Measurements from ENCODE around the gene USE1.

USE1 gene

DNA sequence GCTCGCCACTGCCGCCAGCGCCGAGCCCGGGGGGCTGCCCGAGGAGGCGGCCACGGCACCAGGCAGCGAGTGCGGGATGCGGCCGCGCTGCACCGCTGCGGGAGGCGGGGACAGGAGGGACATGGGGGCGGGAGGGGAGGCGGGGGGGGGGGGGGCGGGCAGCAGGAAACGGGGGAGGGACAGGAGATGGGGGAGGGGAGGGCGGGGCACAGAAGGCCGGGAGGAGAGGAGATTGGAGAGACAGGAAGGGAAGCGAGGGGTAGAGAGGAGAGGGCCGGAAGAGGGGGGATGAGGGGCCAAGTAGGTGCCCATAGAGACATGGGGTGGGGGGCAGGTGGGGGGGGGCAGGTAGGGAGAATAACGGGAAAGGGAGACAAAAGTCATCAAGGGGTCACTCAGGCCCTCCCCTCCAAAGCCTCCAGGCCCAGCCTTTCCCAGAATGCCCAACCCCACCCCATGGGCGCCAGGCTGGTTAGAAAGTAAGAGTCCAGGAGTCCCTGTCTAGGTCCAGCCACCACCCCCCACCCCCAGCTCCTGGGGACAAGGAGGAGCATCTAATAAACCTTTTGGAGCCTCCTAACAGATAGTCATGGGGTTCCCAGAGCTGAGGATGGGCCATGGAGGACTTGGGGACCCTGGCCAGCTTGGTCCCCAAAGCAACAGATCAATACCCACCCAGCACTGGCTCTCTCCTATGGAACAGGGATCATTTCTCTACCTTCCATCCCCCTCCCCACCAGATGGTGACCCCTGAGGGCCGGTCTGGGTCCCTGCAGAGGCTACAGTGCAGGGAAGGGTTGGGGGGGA lies 21.0 kb downstream of the USE1 start:
- DNase-seq: peak; percentile 39

DNA sequence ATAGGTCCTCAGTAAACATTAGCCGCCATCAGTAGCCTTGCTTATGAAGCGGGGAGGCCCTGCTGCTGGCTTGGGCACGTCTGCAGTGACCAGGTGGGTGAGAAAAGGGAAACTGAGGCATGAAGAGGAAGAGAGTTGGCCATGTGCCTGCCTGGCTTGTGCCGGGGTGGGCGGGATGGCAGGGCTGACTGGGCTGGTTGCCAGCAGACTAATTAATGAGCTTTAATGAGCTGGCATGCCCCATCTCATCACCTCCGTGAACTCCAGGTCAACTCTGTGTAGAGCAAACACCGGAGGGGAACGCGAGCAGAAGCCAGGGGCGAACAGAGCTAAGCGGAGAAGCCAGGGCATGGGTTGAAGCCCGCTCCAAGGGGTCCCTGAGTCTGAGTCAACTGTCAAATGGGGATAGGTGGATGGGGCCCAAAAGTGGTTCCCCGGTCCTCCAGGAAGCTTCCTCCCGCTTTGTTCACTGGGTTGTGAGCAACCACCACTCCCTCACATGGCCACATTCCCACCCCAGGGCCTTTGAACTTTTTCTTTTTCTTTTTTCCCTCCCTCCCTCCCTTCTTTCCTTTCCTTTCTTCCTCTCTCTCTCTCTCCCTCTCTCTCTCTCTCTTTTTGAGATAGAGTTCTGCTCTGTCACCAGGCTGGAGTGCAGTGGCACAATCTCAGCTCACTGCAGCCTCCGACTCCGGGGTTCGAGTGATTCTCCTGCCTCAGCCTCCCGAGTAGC lies 21.8 kb downstream of the USE1 start:
- DNase-seq: no peak

DNA sequence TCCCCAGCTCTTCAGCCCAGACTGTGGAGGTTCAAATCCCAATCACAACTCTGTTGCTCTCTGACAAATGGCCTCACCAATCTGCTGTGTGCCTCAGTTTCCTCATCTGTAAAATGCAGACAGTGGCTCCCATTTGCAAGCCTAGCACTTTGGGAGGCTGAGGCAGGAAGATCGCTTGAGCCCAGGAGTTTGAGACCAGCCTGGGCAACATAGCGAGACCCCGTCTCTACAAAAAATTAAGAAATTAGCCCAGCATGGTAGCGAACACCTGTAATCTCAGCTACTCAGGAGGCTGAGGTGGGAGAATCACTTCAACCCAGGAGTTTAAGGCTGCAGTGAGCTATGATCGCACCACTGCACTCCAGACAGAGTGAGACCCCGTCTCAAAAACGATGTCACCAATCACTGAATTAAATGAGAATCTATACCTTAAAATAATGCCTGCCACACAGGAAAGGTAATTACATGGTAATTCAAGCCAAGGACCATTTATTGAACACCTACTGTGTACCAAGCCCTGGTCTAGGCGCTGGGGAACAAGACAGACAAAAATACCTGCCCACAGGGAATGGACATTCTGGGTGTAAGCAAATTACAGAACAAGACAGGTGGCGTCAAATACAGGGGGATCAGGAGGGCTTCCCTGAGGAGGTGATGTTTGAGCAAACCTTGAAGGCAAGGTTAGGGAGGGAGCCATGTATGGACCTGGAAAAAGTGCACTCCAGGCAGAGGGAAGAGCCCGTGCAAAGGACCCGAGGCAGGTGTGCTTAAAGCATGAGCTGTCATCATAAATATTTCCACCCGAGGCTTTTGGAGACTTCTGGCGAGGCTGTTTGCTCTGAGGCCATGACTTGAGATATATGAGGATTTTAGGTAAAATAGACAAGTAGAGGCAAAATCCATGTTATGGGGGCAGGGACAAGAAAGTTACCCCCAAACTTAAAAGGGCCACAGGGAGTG lies 22.9 kb downstream of the USE1 start:
- no peak for DNase-seq

DNA sequence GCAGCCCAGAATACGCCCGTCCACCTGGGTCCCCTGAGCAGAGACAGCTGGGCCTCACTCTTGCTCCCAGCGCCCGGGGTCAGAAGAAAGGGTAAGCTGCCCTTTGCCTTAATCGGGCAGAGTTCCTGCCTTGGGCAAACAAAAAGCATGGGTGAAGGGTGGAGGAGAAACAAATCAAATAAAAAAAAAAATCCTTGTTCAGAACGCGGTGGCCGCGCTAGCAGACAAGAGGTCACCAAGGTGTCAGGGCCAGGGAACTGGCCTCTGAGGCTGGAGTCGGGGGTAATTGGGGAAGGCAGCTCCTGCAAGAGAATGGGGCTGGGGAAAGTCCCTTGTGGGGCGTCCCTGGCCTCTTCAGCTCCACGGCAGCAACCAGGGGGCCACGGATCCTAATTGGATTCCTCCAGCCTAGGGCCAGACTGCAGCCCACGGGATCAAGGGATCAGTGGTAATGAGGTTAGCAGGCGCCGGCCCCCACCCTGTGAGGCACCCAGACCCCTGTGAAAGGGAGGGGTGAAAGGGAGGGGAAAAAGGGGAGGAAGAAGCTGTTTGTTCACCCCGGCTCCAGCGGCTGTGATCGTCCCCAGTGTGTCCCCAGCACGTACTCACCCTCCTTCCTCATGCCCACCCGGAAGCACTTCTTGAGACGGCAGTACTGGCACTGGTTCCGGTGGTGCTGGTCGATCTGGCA lies 25.1 kb downstream of the USE1 start:
- DNase-seq: no peak

DNA sequence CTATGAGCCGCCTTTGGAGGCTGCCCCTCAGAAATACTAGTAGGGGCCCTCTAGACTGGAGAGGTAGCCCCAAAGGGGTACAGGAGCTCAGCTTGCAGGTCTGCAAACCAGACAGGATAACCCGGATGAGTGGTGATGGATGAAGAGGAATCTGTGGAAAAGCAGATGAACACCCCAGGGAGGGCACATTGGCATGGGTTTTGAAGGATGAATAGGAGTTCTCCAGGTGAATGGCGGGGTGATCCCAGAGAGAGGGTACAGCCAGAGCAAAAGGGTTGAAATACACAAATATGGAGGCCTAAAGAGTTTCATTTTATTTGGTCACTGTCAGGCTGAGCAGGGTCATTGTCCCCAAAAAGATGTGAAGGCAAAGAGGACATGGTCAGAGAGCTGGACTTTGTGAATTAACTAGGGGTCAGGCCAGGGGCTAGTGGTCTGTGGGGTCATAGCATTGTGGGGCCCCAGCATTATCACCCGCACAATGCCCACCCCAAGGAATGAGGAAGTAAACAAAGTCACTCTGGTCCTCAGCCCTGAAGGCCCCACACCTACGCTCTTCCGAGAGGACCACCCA lies 25.8 kb downstream of the USE1 start:
- DNase-seq: no peak

DNA sequence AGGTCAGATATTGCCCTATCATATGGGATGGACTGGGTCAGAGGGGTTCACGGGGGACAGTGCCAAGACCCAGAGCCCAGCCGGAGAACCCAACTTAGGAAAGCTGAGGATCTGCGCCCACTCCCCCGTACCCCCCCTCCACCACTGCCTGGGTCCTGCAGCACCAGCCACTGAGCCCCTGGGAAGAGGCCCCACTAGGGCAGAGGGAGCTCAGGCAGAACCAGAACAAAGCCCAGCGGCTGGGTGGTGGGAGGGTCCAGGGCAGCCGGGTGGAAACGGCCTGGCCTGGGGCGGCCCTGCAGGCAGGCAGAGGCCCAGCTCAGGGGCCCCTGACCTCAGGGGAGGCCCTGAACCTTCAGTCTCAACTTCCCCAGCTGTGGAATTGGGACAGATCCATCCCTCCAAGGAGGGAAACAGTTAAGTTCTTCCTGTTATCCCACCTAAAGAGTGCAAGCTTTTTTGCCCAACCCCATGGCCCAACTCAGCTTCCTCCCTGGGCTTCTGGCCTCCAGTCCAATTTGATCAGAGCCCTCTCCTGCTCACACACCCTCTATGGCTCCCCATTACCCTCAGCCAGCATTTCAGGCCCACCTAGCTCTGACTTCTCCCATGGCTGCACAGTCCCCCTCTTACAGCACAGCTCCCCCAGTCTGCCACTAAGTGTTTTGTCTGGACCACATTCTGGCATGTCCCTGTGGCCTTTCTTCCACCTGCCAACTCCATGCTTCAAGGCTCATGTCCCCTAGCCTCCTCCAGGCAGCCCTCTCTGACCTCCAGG lies 27.5 kb downstream of the USE1 start:
- no peak for DNase-seq

DNA sequence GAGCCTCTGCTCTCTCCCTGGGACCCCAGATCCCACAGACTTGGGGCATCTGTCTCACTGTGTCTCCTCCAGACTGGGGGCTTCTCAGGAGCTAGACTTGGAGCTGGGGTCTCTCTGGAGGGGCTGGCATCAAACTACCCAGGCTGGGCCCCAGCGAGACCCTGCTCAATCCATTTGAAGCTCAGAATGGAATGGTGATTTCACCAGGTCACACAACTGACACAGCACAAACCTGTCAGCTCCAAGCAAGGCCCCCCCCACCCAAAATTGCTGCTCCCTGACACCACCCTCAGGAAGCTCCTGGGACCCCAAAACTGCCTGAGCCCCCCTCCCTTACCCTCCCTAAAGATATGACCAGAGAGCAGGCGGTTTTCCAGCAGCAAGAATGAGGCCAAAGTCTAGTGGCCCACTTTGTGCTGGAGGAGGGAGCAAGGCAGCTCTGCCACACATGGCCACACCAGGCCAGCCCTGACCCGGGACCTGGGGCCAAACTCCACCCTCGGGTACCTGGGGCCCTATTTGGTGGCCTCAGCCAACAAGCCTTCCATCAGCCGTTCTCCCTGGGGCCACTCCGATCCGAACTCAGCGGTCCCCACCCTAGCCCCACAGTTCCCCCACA lies 28.2 kb downstream of the USE1 start:
- no peak for DNase-seq

DNA sequence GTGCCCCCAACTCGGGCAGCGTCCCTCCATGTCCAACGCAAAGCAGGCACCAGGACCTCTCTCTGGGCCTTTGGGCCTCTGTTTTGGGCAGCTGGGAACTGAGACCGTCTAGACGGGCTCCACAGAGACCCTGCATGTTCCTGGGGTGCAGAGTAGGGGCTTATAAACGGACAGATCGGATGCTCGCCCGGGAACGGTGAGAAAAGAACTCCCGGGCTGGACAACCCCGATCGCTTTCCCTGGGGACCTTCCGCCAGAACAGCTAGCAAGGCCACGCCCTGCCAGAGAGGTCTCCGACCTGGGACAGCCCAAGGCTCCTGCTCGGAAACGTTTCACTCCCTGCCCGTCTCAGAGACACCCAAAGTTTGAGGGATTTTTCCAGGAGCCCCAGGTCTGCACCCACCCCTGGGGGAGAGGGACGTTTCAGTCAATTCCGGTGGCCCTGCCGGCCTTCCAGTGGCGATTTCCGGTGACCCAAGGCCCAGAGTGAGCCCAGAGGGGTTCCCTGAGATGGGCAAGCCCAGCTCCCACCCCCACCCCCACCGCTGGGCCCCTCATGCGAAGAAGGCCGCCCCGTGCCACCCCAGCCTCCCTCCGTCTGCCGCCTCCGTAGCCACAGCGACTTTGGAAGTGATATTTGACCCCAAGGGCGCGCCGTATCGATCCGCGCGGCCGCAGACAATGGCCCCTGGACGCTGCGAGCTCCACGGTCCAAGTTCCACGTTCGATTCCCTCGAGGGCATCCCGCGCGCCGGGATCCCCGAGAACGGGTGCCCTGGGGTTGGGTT lies 28.9 kb downstream of the USE1 start:
- no peak for DNase-seq

DNA sequence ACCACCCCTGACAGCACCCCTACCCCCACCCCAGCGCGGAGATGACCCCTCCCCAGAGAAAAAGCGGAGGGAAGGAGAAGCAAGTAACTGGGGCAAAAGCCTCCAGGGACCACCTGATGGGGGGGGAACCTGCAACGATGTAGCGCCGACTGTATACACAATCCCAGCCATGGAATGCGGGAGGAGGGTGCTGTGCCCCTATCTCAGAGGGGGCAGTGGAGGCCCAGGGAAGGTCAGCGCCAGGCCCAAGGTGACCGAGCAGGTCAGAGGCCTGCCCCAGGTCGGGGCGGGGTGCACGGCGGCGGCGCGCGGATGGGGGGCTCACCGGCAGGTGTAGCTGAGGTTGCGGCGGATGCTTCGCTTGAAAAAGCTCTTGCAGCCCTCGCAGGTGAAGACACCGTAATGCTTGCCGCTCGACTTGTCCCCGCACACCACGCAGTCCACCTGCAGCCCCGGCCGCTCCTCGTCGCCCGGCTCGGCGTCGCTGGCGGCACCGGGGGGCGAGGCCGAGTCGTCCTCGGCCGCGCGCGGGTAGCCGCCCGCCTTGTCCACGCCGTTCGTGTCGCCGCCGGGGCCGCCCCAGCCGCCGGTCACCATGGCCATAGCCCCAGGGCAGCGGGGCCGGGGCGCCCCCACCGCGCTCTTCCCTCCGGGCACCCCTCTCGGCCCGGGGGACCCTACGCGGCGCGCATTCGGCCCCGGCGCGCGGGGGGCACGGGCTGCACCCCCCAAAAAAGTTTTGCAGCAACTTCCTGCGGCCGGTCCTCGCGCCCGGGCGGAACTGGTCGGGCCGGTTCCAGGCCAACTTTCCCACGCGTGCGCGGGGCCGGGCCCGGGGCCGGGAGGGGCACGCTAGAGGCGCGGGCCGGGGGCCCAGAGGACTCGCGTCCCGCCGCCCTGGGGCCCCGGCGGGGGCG lies 29.7 kb downstream of the USE1 start:
- no peak for DNase-seq

DNA sequence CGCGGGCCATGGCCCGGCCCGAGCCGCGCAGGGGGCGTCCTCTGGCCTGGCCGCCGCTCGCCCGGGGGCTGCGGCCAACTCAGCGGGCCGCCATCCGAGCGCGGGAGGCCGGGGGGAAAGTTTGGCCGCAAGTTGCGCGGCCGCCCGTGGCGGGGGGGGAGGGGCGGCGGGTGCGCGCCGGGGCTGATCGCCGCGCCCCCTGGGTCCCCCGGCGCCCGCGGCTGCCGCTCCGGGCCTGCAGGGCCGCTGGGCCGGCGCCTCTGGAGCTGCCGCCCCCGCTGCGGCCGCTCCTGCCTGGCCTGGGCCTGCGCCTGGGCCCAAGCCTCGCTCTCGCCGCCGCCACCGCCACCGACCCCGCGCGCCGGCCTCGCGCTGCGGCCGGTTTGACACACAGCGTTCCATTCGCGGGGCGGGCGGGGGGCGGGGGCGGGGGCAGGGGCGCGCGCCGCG lies 30.4 kb downstream of the USE1 start, which contains the start of gene NR2F6:
NR2F6 (minus strand) TSS at position 385 of the 450 bp plus-strand sequence. CDS start 699 bp downstream, outside the sequence.
- no peak for DNase-seq

DNA sequence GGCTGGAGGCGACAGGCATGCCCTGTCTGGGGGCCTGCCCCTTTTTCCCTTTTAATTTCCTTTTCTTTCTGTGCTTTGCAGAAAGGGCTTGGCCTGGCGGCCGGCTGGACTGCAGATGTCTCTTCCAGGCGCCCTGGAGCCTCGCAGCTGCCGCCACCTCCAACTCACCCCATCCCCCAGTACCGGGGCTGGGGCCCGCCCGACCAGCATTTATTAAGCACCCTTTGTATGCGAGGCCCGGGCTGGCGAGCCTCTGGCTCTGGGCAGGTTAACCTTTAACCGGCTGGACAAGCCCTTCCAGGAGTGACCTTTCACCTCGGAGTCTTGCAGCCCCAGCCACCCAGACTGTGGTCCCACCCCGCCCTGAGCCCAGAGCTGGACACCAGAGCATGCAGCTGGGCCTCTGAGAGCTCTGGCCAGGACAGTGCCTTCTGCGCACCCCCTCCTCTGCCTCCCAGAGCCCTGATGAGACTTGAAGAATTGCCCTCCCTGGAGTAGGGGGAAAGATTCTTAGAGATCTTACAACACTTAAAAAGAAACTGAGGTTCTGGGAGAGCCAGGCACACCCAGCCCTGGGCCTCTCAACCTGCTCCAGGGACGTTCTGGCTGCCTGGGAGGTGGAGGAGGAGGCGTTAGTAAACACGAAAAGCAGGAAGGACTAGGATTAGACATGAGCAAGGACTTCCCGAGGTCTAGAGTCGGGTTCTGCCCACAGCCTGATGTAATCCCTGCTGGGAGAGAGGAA lies 31.7 kb downstream of the USE1 start:
- DNase-seq: no peak

DNA sequence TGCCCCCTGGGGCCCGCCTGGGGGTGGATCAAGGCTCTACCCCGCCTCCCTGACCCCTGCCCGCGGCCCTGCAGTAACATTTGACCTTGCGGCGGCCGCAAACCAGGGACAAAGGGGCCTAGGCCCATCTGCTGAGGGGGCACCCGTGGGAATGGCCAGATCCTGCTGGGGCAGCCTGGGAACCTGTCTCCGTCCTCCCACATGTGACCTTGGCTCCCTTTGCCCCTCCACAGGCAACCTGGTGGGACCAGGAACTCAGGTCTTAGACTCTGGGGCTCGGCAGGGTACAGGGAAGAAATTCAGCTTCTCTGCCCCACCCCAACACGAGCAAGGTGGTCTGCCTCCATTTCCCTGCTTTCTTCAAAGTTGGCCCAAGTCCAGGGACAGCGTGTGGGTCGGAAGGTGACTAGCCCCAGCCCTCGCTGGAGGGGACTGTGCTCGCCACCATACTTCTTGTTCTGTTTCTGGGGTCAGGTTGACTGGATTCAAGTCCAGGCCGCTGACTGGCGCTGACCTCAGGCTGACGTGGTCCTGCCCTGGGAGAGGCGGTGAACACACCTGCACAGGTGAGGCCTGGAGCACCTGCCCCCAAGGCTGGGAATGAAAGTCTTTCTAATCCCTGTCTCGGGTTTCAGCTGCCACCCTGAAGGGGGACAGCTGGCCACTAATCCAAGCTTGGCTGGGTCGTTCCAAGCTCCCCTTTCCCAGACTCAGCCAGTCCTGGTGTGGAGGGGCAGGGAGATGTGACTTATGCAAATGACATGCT lies 33.0 kb downstream of the USE1 start:
- DNase-seq: no peak

DNA sequence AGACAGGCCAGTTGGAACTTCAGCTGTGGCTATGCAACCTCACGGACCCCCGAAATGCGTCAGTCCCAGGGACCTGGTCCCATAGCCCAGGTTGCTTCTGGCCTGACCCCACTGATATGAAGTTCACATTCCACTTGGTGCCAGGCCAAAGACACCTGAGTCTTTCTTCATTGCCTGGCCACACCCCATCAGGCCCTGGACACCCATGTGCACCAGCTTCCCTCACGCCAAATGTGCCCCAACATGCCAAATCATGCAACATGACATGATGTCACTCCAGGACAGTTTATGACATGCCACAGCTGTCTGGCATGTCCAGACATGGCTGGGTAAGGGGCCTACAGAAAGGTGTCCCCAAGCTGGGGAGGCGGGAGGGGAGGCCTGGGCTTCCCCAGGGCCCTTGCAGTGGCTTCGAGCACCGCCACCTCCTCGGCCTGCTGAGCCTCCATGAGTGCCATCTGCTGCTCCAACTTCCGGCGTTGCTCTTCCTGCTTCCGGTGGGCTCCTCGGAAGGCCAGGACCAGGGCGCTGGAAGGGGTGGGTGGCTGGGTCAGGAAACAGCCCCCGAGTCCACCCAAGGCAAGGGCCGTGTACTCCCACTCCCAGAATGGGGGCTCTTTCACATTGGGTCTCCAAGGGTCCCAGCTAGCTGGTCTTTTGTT lies 34.9 kb downstream of the USE1 start:
- DNase-seq: no peak

DNA sequence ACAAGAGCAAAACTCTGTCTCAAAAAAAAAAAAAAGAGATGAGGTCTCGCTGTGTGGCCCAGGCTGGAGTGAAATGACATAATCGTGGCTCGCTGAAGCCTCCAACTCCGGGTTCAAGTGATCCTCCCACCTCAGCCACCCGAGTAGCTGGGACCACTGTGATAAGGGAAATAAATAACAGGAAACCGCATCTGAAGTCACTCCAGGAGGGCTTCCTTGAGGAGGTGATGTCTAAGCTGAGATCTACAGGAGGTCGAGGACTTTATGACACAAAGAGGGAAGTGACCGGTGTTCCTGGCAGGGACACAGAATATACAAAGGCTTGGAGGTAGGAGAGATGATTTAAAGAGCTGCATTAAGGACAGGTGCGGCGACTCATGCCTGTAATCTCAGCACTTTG lies 39.5 kb downstream of the USE1 start:
- no peak for DNase-seq

DNA sequence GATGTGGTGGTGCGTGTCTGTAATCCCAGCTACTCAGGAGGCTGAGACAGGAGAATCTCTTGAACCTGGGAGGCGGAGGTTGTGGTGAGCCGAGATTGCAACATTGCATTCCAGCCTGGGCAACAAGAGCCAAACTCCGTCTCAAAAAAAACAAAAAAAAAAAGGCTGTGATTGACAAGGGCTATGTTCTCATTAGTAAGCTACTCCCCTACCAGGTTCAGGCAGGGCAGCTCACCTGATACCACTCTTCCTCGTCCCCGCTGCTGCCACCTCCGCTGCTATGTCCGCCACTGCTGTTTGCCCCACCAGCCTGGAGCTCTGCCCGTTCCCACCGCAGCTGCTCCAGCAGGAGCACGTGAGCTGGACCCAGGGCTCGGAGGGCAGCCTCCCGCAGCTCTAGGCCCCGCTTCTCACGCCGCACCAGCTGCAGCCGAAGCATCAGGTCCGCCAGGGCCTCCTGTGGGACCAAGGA lies 40.0 kb downstream of the USE1 start:
- no peak for DNase-seq

DNA sequence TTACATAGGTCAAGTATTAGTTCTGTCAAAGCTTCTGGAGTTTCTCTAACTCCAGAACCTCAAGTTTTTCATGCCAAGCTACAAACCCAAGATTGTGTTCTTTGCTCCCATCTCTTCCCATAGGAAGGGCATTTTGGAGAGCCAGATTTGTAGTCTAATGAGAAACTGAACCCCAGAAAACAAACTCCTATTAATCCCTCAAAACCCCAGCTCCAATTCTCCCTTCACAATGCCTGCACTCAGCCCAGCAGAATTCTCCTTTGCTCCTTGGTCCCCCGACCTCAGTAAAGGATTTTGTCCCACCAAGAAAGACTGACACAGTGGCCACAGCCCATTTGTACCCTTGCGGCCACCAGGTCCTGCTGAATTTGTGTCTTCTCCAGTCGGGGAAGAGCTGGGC lies 41.0 kb downstream of the USE1 start:
- no peak for DNase-seq

All from NCI-H1436 (cell line).